Mammary epithelial cell (primary cell): ENCODE data around the gene TSC22D2.

Experiments
- CTCF ChIP-seq, 2 donors: IDR thresholded peaks in 1 of 2; conservative IDR thresholded peaks in 1 of 2; 2 replicates each; pipeline ENCODE4 v1.5.1; 2011 to 2012; ENCODE audit warnings: inconsistent platforms in 2 of 2, low read length in 2 of 2, mild to moderate bottlenecking in 2 of 2, control low read depth in 1 of 2, low read depth in 1 of 2; ENCODE audit not compliant: insufficient read depth in 1 of 2; ENCODE audit errors: extremely low read depth in 1 of 2
- EZH2 ChIP-seq: IDR thresholded peaks from 2 replicates; pipeline ENCODE4 v1.6.1; 2012; ENCODE audit warnings: low read length, inconsistent platforms, borderline replicate concordance

GRCh38 chr3:150504483-150504882, 96.4 kb downstream of the TSC22D2 start:
- TF ChIP-seq CTCF (conservative IDR thresholded peaks at IDR 0.05 in 1 of 2, IDR thresholded peaks at IDR 0.05 in 1 of 2; ENCODE audit: extremely low read depth in 1 of 2, insufficient read depth in 1 of 2, low read depth in 1 of 2, low read length in 2 of 2) (no peak), EZH2 (no peak)
